ENCODE results near the gene CLRN1.

- TF ChIP-seq GATA2 (IDR thresholded peaks at IDR 0.05; ENCODE audit: low read depth, low read length): no peak
- no peak for TF ChIP-seq GATA3 (IDR thresholded peaks at IDR 0.05; ENCODE audit: low read depth, low read length)
Measured at GRCh38 chr3:150951923-150952322, 20.6 kb downstream of the CLRN1 start.

Measured in SH-SY5Y (cell line).